HCT116 (cell line): Measurements from ENCODE around the gene EIF2B4. TPM values are rescaled to one million over a fixed set of nuclear protein-coding genes. Genes with fewer than 3 reads are reported as not detected.

Source experiments
- ATAC-seq: fragments of 200-7000 bp; cut with Tn5 transposase; 2 replicates; pipeline ENCODE4 v1.9.1; 2020; ENCODE audit warnings: mild to moderate bottlenecking, moderate library complexity
- BruUV-seq: library from RNA; stranded (reverse); fragments of 400-500 nt; replicated peaks from 2 replicates; lab custom pipeline; 2021; lab: Mats Ljungman, UMichigan
- CTCF ChIA-PET: fragments of 300-600 bp; sonication (Branson Sonifier 250); formaldehyde crosslinking; loops from one replicate; lab custom pipeline; 2021; ENCODE audit warnings: antibody characterized with exemption; lab: Charles Lee
- POLR2A ChIA-PET: fragments of 300-600, 350-600 bp; sonication (Branson Sonifier 250); formaldehyde crosslinking; loops from one replicate; lab custom pipeline; 2021; ENCODE audit warnings: antibody characterized with exemption; lab: Charles Lee
- RAD21 ChIA-PET, 2 experiments: fragments of 300-600 bp; sonication (Branson Sonifier 250); formaldehyde crosslinking; loops; one replicate each; lab custom pipeline; 2023; ENCODE audit warnings: low total read pairs in 2 of 2; ENCODE audit not compliant: uncharacterized antibody in 2 of 2, unreplicated experiment in 2 of 2, low non-redundant PET in 1 of 2; lab: Charles Lee
- DNase-seq: peaks from one replicate; pipeline ENCODE4 v3.0.0-alpha.2; 2010; ENCODE audit warnings: low read depth, low spot score
- H2AFZ ChIP-seq: fragments of 200-600 bp; shearing (Covaris generic), sonication (generic); 2 replicates; pipeline ENCODE4 v1.6.1; 2017; ENCODE audit warnings: low read depth, mixed run types, mixed read lengths, antibody characterized with exemption, low read length; ENCODE audit not compliant: poor library complexity, severe bottlenecking
- H3K27ac ChIP-seq: 2 replicates; pipeline ENCODE4 v1.5.1; 2012; ENCODE audit warnings: low read depth, low read length
- H3K27me3 ChIP-seq: fragments of 200-600 bp; sonication (generic); 2 replicates; pipeline ENCODE4 v1.6.1; 2016; ENCODE audit warnings: mixed run types, low read length, mixed read lengths; ENCODE audit not compliant: insufficient read depth
- H3K36me3 ChIP-seq, 2 experiments: fragments of 200-500 bp in 1 of 2; fragments of 200-600 bp in 1 of 2; sonication (Bioruptor generic) in 1 of 2; sonication (generic) in 1 of 2; 2 replicates each; pipeline versions ENCODE4 v1.5.1 to v1.6.1; 2014 to 2016; ENCODE audit warnings: low read length in 2 of 2, inconsistent platforms in 1 of 2, mixed read lengths in 1 of 2, mixed run types in 1 of 2; ENCODE audit not compliant: insufficient read depth in 2 of 2, control insufficient read depth in 1 of 2
- H3K4me1 ChIP-seq, 2 experiments: fragments of 200-600 bp in 1 of 2; sonication (generic) in 1 of 2; 2 replicates each; pipeline versions ENCODE4 v1.5.1 to v1.6.1; 2012 to 2017; ENCODE audit warnings: low read length in 2 of 2, inconsistent platforms in 1 of 2, mild to moderate bottlenecking in 1 of 2, mixed read lengths in 1 of 2, mixed run types in 1 of 2, moderate library complexity in 1 of 2; ENCODE audit not compliant: insufficient read depth in 2 of 2, control insufficient read depth in 1 of 2
- H3K4me2 ChIP-seq: fragments of 200-600 bp; sonication (generic); 2 replicates; pipeline ENCODE4 v1.6.1; 2017; ENCODE audit warnings: mixed run types, low read length, mixed read lengths
- H3K4me3 ChIP-seq, 2 experiments: fragments of 200-600 bp in 1 of 2; sonication (generic) in 1 of 2; replicated peaks in 1 of 2; 2 replicates each; pipeline ENCODE4 v1.5.1; 2011 to 2016; ENCODE audit warnings: low read length in 2 of 2, control low read depth in 1 of 2, low read depth in 1 of 2, mild to moderate bottlenecking in 1 of 2, mixed read lengths in 1 of 2, mixed run types in 1 of 2
- H3K79me2 ChIP-seq: fragments of 200-600 bp; sonication (generic); 2 replicates; pipeline ENCODE4 v1.6.1; 2017; ENCODE audit warnings: mild to moderate bottlenecking, mixed run types, low read length, moderate library complexity, mixed read lengths; ENCODE audit not compliant: insufficient read depth
- H3K9ac ChIP-seq: fragments of 200-600 bp; sonication (generic); 2 replicates; pipeline ENCODE4 v1.6.1; 2016; ENCODE audit warnings: low read length, mixed read lengths
- H3K9me2 ChIP-seq: fragments of 200-600 bp; sonication (generic), shearing (Covaris generic); 2 replicates; pipeline ENCODE4 v1.6.1; 2017; ENCODE audit warnings: mixed run types, mild to moderate bottlenecking, moderate library complexity; ENCODE audit not compliant: insufficient read depth
- H3K9me3 ChIP-seq, 2 experiments: fragments of 200-500 bp in 1 of 2; fragments of 200-600 bp in 1 of 2; sonication (Bioruptor generic) in 1 of 2; sonication (generic) in 1 of 2; 2 replicates each; pipeline ENCODE4 v1.6.1; 2014 to 2017; ENCODE audit warnings: low read length in 2 of 2, mixed read lengths in 2 of 2, inconsistent platforms in 1 of 2, low read depth in 1 of 2, mild to moderate bottlenecking in 1 of 2, mixed run types in 1 of 2, moderate library complexity in 1 of 2; ENCODE audit not compliant: control insufficient read depth in 1 of 2, insufficient read depth in 1 of 2
- H4K20me1 ChIP-seq: fragments of 200-600 bp; sonication (generic), shearing (Covaris generic); 2 replicates; pipeline ENCODE4 v1.6.1; 2017; ENCODE audit warnings: mixed run types, mild to moderate bottlenecking, moderate library complexity; ENCODE audit not compliant: insufficient read depth
- ATF3 ChIP-seq: IDR thresholded peaks from 2 replicates; pipeline ENCODE4 v1.6.1; 2012
- CTCF ChIP-seq, 3 experiments: fragments of 200-600 bp in 1 of 3; sonication (generic) in 1 of 3; IDR thresholded peaks in 2 of 3; conservative IDR thresholded peaks in 1 of 3; 2 replicates each; pipeline ENCODE4 v1.5.1; 2012 to 2017; ENCODE audit warnings: low read depth in 2 of 3, low read length in 2 of 3, antibody characterized with exemption in 1 of 3, borderline replicate concordance in 1 of 3, control low read depth in 1 of 3, mild to moderate bottlenecking in 1 of 3, mixed read lengths in 1 of 3, mixed run types in 1 of 3, moderate library complexity in 1 of 3; ENCODE audit not compliant: insufficient read depth in 1 of 3
- EGR1 ChIP-seq: IDR thresholded peaks from 2 replicates; pipeline ENCODE4 v1.6.1; 2012; ENCODE audit warnings: low read depth
- EZH2 ChIP-seq: fragments of 200-600 bp; sonication (generic); IDR thresholded peaks from 2 replicates; pipeline ENCODE4 v1.6.1; 2017; ENCODE audit warnings: antibody characterized with exemption, mixed run types
- EZH2phosphoT487 ChIP-seq: fragments of 200-600 bp; IDR thresholded peaks from 2 replicates; pipeline ENCODE4 v1.6.1; 2018; ENCODE audit warnings: antibody characterized with exemption, borderline replicate concordance
- FOSL1 ChIP-seq: IDR thresholded peaks from 2 replicates; pipeline ENCODE4 v1.6.1; 2012; ENCODE audit warnings: low read depth
- POLR2A ChIP-seq: IDR thresholded peaks from 2 replicates; pipeline ENCODE4 v1.7.0; 2011; ENCODE audit warnings: borderline replicate concordance; ENCODE audit not compliant: insufficient read depth, insufficient read length; ENCODE audit errors: extremely low read depth
- RAD21 ChIP-seq: IDR thresholded peaks from 2 replicates; pipeline ENCODE4 v1.6.1; 2012; ENCODE audit warnings: low read depth, mild to moderate bottlenecking
- intact Hi-C: fragments of 100-400 bp; cut with micrococcal nuclease; formaldehyde crosslinking; loops from 2 replicates; pipeline ENCODE4 v1.10.0; 2022
- total RNA-seq: library from RNA; stranded (reverse); gene quantifications from one replicate; pipeline ENCODE4 v1.2.1, GENCODE V29; 2021; ENCODE audit not compliant: unreplicated experiment

EIF2B4 gene
- total RNA-seq, 1 experiment from 2014 or later, result 43.8 TPM

- TF ChIP-seq EZH2phosphoT487 (no peak), EZH2 (no peak), ATF3 (no peak)
These were observed 38.6 kb upstream of the EIF2B4 start (continued) for GRCh38 chr2:27408601-27409320.

GRCh38 chr2:27407798-27408491 is 37.8 kb upstream of the EIF2B4 start:
- peaks cover 13% of the 10 kb centered on the region; the same call in 1 of the 2 replicates for H4K20me1 ChIP-seq
- no peaks in the 10 kb centered on the region for H3K9me2 ChIP-seq
- no peak for ATAC-seq
- no peaks in the 10 kb centered on the region for H3K9me3 ChIP-seq
- H3K36me3 ChIP-seq, result peaks cover 5 to 13% of the 10 kb centered on the region in 2 experiments
- BruUV-seq, result no TSS peak
- H3K9ac ChIP-seq, result peak overlapping the region; percentile 98
- peak overlapping the region; percentile 97 to 98 for H3K4me3 ChIP-seq
- DNase-seq, result peak; percentile 60
- peak overlapping the region; percentile 84 for H3K4me2 ChIP-seq
- H3K27me3 ChIP-seq, result no peaks in the 10 kb centered on the region
- peak overlapping the region; percentile 91; the same call in 1 of the 2 replicates for H3K27ac ChIP-seq
- ChIA-PET RAD21 (no interaction called here), CTCF (interaction anchor here (1.6 to 3.1 kb wide), 2 partner anchors 22 to 275 kb away, joined by 6 to 22 read pairs; no protein-coding TSS in a partner anchor), POLR2A (no interaction called here)
- intact Hi-C loops, result loop anchor here (1.0 to 5.0 kb wide), 4 partner anchors 21 to 275 kb away; partner anchors contain the start of genes CCDC121, GPN1, NRBP1 and SLC4A1AP
- no peak overlapping the region for H2AFZ ChIP-seq
- H3K79me2 ChIP-seq, result peaks cover 64% of the 10 kb centered on the region
- TF ChIP-seq EGR1 (0 out of 2 replicates have a peak, but pooled peaks have one; percentile 17), CTCF (IDR thresholded peaks at IDR 0.05 in 2 of 3, conservative IDR thresholded peaks at IDR 0.05 in 1 of 3; ENCODE audit: borderline replicate concordance in 1 of 3, insufficient read depth in 1 of 3, low read depth in 2 of 3, low read length in 2 of 3) (peak; percentile 57 to 90 (median 59)), POLR2A (no peak), RAD21 (peak; percentile 79), FOSL1 (no peak)
- H3K4me1 ChIP-seq, result peaks cover 0 to 13% of the 10 kb centered on the region in 2 experiments; a peak in 2 of 4 replicates
